NCI-H2081 (cell line): ENCODE results near the gene MMP20.
"Not testable (repeated sequence)": the region's sequence is repeated elsewhere in the genome, so short reads cannot be mapped to it uniquely, and the experiment has no call there.

Experiments used
- DNase-seq, 2 experiments: peaks; one replicate each; lab custom pipeline; 2025; lab: John Stamatoyannopoulos, UW

The MMP20 gene

GRCh38 chr11:102625177-102625576, at the start of gene MMP20:
TSS of gene MMP20 (minus strand) at chr11:102625332. CDS start at chr11:102625319, 13 bp downstream.
- no peak for DNase-seq

GRCh38 chr11:102669664-102670063, 44.5 kb upstream of the MMP20 start:
- no peak for DNase-seq

GRCh38 chr11:102666331-102666957, 41.3 kb upstream of the MMP20 start:
- DNase-seq = peak; percentile 44 to 48

- DNase-seq = no peak
Measured at GRCh38 chr11:102664001-102664752, 39.0 kb upstream of the MMP20 start.

GRCh38 chr11:102662607-102663006, 37.5 kb upstream of the MMP20 start:
- DNase-seq = no peak

GRCh38 chr11:102661040-102661439, 35.9 kb upstream of the MMP20 start:
- no peak for DNase-seq

- no peak for DNase-seq
Measured at GRCh38 chr11:102656528-102656927, 31.4 kb upstream of the MMP20 start.

GRCh38 chr11:102655547-102655946, 30.4 kb upstream of the MMP20 start:
- DNase-seq = no peak

GRCh38 chr11:102654761-102655160, 29.6 kb upstream of the MMP20 start:
- no peak for DNase-seq

- no peak for DNase-seq
Measured at GRCh38 chr11:102653744-102654291, 28.7 kb upstream of the MMP20 start.

- no peak for DNase-seq
Measured at GRCh38 chr11:102647430-102647829, 22.3 kb upstream of the MMP20 start.

GRCh38 chr11:102643941-102644340, 18.8 kb upstream of the MMP20 start:
- no peak for DNase-seq

- DNase-seq = no peak
Measured at GRCh38 chr11:102640946-102641345, 15.8 kb upstream of the MMP20 start.

GRCh38 chr11:102639656-102640055, 14.5 kb upstream of the MMP20 start:
- DNase-seq = no peak

GRCh38 chr11:102637731-102638130, 12.6 kb upstream of the MMP20 start:
- DNase-seq = no peak

GRCh38 chr11:102633385-102634026, 8.4 kb upstream of the MMP20 start:
- DNase-seq = no peak

- DNase-seq = no peak
Measured at GRCh38 chr11:102632026-102632425, 6.9 kb upstream of the MMP20 start.

- DNase-seq = no peak
Measured at GRCh38 chr11:102630598-102631448, 5.7 kb upstream of the MMP20 start.

GRCh38 chr11:102629908-102630307, 4.8 kb upstream of the MMP20 start:
- DNase-seq = not testable (repeated sequence)

GRCh38 chr11:102626676-102627075, 1.5 kb upstream of the MMP20 start:
- DNase-seq = no peak

GRCh38 chr11:102623998-102624397, 1.1 kb downstream of the MMP20 start:
- DNase-seq = no peak

GRCh38 chr11:102623128-102623527, 2.0 kb downstream of the MMP20 start:
- DNase-seq = no peak
